ENCODE results near the gene TET3. TPM values are rescaled to one million over a fixed set of nuclear protein-coding genes. Genes with fewer than 3 reads are reported as not detected.

TET3 gene
- total RNA-seq, 1 donor from 2014 or later, result 6.2 TPM

DNA sequence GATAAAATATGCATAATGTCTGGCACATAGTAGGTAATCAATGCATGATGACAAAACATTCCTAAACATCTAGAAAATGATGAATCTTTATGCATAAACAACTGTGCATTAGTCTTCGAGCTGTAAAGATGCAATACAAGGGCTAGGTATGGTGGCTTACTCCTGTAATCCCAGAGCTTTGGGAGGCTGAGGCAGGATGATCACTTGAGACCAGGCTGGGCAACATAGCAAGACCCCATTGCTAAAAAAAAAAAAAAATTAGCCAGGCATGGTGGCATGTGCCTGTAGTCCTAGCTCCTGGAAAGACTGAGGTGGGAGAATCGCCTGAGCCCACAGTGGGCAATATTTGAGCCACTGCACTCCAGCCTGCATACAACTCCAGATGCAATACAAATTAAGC is 5.3 kb downstream of the TET3 start:
- Histone ChIP-seq H3K4me2 (no peak overlapping the region), H3K27me3 (peaks cover 15% of the 10 kb centered on the region), H2AFZ (replicated peaks) (no peak overlapping the region), H3K4me3 (no peak overlapping the region), H3K79me2 (ENCODE audit: low read depth) (peaks cover 56% of the 10 kb centered on the region), H3K9me3 (ENCODE audit: low read depth) (no peaks in the 10 kb centered on the region), H3K4me1 (peaks cover 26% of the 10 kb centered on the region), H3K27ac (no peak overlapping the region), H3K9ac (no peak overlapping the region), H3K36me3 (no peaks in the 10 kb centered on the region), H4K20me1 (ENCODE audit: low read depth) (peaks cover 62% of the 10 kb centered on the region), H3F3A (ENCODE audit: low read depth) (peaks cover 12% of the 10 kb centered on the region)
- H3K27me3 Mint-ChIP-seq (ENCODE audit: insufficient read depth, low read depth), result peaks cover 13% of the 10 kb centered on the region
- H3K9me3 Mint-ChIP-seq, result no peaks in the 10 kb centered on the region
- no peak for TF ChIP-seq EZH2phosphoT487 (IDR thresholded peaks at IDR 0.05)
- TF ChIP-seq, protein P1, sequence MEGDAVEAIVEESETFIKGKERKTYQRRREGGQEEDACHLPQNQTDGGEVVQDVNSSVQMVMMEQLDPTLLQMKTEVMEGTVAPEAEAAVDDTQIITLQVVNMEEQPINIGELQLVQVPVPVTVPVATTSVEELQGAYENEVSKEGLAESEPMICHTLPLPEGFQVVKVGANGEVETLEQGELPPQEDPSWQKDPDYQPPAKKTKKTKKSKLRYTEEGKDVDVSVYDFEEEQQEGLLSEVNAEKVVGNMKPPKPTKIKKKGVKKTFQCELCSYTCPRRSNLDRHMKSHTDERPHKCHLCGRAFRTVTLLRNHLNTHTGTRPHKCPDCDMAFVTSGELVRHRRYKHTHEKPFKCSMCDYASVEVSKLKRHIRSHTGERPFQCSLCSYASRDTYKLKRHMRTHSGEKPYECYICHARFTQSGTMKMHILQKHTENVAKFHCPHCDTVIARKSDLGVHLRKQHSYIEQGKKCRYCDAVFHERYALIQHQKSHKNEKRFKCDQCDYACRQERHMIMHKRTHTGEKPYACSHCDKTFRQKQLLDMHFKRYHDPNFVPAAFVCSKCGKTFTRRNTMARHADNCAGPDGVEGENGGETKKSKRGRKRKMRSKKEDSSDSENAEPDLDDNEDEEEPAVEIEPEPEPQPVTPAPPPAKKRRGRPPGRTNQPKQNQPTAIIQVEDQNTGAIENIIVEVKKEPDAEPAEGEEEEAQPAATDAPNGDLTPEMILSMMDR (IDR thresholded peaks at IDR 0.05), result no peak
- no peak for TF ChIP-seq EZH2 (IDR thresholded peaks at IDR 0.05)
- peaks cover 36% of the 10 kb centered on the region for H3K4me1 Mint-ChIP-seq
- peaks cover 29% of the 10 kb centered on the region for H3K36me3 Mint-ChIP-seq
- no peak overlapping the region for H3K27ac Mint-ChIP-seq
- H3K4me3 Mint-ChIP-seq, result no peak overlapping the region
- no peak for DNase-seq (ENCODE audit: low spot score)

DNA sequence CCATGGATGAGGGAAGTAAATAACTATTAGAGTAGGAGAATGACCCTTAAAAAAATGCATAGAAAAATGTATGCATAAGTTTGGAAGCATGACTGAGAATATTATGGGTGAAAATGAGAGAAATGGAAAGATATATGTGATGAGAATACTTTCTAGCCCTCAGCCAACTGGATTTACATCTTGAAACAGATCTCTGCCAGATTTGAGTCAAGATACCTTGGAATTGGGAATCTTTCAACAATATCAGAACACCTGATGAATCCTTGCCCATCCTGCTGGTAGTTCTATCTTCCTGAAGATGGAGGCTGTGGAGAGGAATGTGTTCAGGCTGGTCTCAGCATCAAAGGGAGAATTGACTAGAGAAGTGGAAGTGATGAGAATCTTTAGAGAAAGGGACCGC is 5.8 kb downstream of the TET3 start:
- no peak for DNase-seq (ENCODE audit: low spot score)
- H3K27me3 Mint-ChIP-seq (ENCODE audit: insufficient read depth, low read depth), result peaks cover 15% of the 10 kb centered on the region
- Histone ChIP-seq H3K27me3 (peaks cover 15% of the 10 kb centered on the region), H3K27ac (no peak overlapping the region), H3K36me3 (no peaks in the 10 kb centered on the region), H3F3A (ENCODE audit: low read depth) (peaks cover 12% of the 10 kb centered on the region), H3K4me3 (no peak overlapping the region), H3K4me1 (peaks cover 26% of the 10 kb centered on the region), H4K20me1 (ENCODE audit: low read depth) (peaks cover 68% of the 10 kb centered on the region), H3K9me3 (ENCODE audit: low read depth) (no peaks in the 10 kb centered on the region), H3K4me2 (no peak overlapping the region), H3K79me2 (ENCODE audit: low read depth) (peaks cover 58% of the 10 kb centered on the region), H2AFZ (replicated peaks) (no peak overlapping the region), H3K9ac (no peak overlapping the region)
- TF ChIP-seq, protein P1 (IDR thresholded peaks at IDR 0.05), result no peak
- TF ChIP-seq EZH2 (IDR thresholded peaks at IDR 0.05), result no peak
- H3K36me3 Mint-ChIP-seq, result peaks cover 29% of the 10 kb centered on the region
- H3K4me1 Mint-ChIP-seq, result peaks cover 36% of the 10 kb centered on the region
- no peak overlapping the region for H3K27ac Mint-ChIP-seq
- H3K4me3 Mint-ChIP-seq, result no peak overlapping the region
- H3K9me3 Mint-ChIP-seq, result no peaks in the 10 kb centered on the region

DNA sequence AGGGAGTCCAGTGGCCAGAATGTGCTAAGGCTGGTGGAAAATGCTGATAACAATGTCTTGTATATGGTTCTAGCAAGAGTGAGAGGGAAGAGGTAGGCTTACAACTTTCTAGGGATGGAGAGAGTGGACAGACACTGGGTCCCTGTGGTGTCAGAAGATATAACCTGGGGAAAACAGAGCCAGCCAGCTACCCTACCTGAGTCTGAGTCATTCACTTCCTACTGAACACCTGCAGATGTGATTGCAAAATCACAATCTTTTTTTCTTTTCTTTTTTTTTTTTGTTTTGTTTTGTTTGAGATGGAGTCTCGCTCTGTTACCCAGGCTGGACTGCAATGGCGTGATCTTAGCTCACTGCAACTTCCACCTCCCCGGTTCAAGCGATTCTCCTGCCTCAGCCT is 7.3 kb downstream of the TET3 start:
- Histone ChIP-seq H4K20me1 (ENCODE audit: low read depth) (peaks cover 78% of the 10 kb centered on the region), H3F3A (ENCODE audit: low read depth) (peaks cover 2% of the 10 kb centered on the region), H3K9me3 (ENCODE audit: low read depth) (no peaks in the 10 kb centered on the region), H3K4me2 (no peak overlapping the region), H3K79me2 (ENCODE audit: low read depth) (peaks cover 56% of the 10 kb centered on the region), H3K9ac (no peak overlapping the region), H3K4me3 (no peak overlapping the region), H3K36me3 (no peaks in the 10 kb centered on the region), H3K27me3 (peaks cover 2% of the 10 kb centered on the region), H2AFZ (replicated peaks) (no peak overlapping the region), H3K4me1 (peaks cover 15% of the 10 kb centered on the region), H3K27ac (no peak overlapping the region)
- Mint-ChIP-seq H3K4me1 (peaks cover 25% of the 10 kb centered on the region), H3K9me3 (no peaks in the 10 kb centered on the region), H3K4me3 (no peak overlapping the region), H3K27ac (no peak overlapping the region), H3K27me3 (ENCODE audit: insufficient read depth, low read depth) (peaks cover 9% of the 10 kb centered on the region), H3K36me3 (peaks cover 24% of the 10 kb centered on the region)
- no peak for DNase-seq (ENCODE audit: low spot score)
- TF ChIP-seq EZH2phosphoT487 (IDR thresholded peaks at IDR 0.05), result no peak
- TF ChIP-seq, protein P1 (IDR thresholded peaks at IDR 0.05), result no peak
- TF ChIP-seq EZH2 (IDR thresholded peaks at IDR 0.05), result no peak
